GM18951 (cell line): ENCODE measurements around the gene MEX3D.

ENCODE experiments used
- POLR2A ChIP-seq: IDR thresholded peaks from 4 replicates; pipeline ENCODE4 v1.6.1; 2011; ENCODE audit warnings: mild to moderate bottlenecking; ENCODE audit not compliant: insufficient read length, insufficient read depth; ENCODE audit errors: extremely low read depth
- in situ Hi-C: fragments of 300-500 bp; cut with MboI; formaldehyde crosslinking; loops from one replicate; pipeline ENCODE4 v1.12.0; 2022; ENCODE audit warnings: low sequenced_read_pairs, mixed read lengths, inconsistent platforms; ENCODE audit not compliant: unreplicated experiment

Gene MEX3D

GRCh38 chr19:1568320-1569019, at the start of gene MEX3D:
Gene MEX3D (minus strand): TSS chr19:1568325. CDS start chr19:1568058, 267 bp downstream.
- in situ Hi-C loops: no loop called here
- TF ChIP-seq POLR2A: no peak

DNA sequence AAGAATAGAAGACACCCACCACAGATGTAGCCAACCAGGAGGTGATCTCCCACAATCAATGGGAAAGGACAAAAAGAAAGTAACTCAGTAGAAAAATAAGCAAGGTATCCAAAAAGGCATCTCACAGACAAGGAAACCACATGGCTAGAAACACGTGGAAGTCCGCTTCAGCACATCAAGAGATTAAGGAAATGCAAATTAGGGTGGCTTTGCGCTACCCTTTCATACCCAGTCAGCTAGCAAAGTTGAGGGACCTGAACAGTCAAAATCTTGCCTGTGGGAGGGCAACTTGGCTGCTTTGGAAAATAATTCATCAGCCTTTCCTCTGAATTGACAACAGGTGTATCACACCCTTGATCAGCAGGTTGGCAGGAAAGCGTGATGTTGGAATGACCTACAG, 48.8 kb upstream of the MEX3D start:
- in situ Hi-C loops: no loop called here
- no peak for TF ChIP-seq POLR2A

DNA sequence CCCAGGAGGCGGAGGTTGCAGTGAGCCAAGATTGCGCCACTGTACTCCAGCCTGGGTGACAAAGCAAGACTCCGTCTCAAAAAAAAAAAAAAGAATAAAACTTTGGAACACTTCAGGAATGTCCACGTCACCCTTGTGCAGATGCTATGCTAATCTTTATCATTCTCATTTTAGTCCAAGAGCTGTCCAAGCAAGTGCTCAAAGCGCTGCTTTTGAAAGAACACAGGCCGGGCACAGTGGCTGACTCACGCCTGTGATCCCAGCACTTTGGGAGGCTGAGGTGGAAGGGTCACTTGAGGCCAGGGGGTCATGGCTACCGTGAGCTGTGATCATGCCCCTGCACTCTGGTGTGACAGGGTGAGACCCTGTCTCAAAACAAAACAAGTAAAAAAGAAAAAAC, 48.3 kb upstream of the MEX3D start:
- TF ChIP-seq POLR2A: no peak
- in situ Hi-C loops: no loop called here

GRCh38 chr19:1615156-1615765, 47.1 kb upstream of the MEX3D start:
- no peak for TF ChIP-seq POLR2A
- in situ Hi-C loops: no loop called here

- in situ Hi-C loops: no loop called here
- TF ChIP-seq POLR2A: peak; percentile 15
These were observed 45.9 kb upstream of the MEX3D start for GRCh38 chr19:1613808-1614570.

- no peak for TF ChIP-seq POLR2A
These were observed 45.0 kb upstream of the MEX3D start for GRCh38 chr19:1613146-1613545.

GRCh38 chr19:1612114-1613086, 44.3 kb upstream of the MEX3D start:
- TF ChIP-seq POLR2A: no peak
- in situ Hi-C loops: no loop called here

More at GRCh38 chr19:1613146-1613545, 45.0 kb upstream of the MEX3D start:
- in situ Hi-C loops: no loop called here

DNA sequence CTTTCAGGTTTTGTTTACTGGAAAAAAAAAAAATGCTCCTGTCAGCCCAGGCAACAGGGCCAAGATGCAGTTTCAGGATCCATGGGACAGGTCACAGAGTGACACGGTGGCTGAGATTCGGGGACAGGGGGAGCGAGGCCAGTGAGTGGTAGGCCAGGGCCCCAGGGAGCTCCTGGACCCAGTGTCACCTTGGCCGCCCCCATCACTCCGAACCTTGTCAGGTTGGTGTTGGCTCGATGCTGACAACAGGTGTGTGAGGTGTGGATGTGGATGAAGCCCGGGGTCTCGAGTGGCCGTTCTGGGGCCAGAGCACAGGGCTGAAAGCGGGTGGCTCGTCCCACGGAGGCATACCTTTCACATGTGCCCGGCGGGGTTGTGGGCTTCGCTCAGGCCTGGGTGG, 43.2 kb upstream of the MEX3D start:
- in situ Hi-C loops: no loop called here
- TF ChIP-seq POLR2A: no peak

DNA sequence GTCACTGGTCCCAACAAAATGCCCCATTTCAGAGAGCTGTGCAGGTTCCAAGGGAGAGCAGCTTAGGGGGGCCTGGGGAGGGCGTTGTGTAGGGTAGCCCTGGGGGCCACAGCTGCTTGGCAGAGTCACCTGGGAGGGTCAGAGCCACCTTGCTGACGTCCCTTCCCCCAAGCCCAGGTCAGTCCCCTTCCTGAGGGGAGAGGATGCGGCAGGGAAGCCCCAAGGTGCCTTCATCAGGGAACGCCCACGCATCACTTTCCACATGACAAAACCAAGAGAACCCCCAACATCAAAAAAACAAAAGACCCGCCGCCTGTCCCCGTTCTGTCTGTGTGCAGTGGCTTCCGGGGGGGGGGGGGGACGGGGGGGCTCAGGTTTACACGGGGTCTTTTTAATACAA, 42.5 kb upstream of the MEX3D start:
- in situ Hi-C loops: no loop called here
- no peak for TF ChIP-seq POLR2A

- no peak for TF ChIP-seq POLR2A
- in situ Hi-C loops: no loop called here
These were observed 41.8 kb upstream of the MEX3D start for GRCh38 chr19:1609680-1610474.

- TF ChIP-seq POLR2A: no peak
- in situ Hi-C loops: no loop called here
These were observed 40.9 kb upstream of the MEX3D start for GRCh38 chr19:1609103-1609396.
